ENCODE results near the gene AK4.
"Not testable (repeated sequence)": the region's sequence is repeated elsewhere in the genome, so short reads cannot be mapped to it uniquely, and the experiment has no call there.

AK4 gene

DNA sequence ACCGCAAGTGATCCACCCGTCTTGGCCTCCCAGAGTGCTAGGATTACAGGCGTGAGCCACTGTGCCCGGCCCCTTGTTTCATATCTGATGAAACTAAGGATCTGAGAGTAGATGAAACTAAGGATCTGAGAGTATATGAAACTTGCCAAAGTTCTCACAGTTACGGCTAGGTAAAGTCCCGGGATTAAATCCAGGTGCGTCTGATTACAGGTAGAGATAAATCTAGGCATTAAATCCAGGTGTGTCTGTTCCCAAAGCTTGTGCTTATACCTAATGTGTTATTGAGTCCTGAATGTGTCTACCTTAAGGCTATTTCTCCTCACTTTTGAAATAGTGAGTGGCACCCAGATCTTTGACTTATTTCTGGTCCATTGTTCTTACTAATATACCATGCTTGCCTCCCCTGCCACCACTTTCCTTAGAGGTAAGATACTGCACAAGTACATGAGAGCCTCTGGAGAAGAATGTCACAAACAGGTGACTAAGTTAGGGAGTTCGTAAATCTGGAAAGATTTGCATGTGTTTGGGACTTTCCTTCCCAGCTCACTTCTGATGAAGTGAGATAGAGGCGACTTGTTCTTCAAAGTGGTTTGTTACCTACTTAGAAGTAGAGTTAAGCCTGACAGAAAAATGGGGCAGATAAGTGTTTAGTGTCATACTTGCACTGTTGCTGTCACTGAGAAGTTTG lies 66.5 kb downstream of the AK4 start:
- no peak for DNase-seq

DNA sequence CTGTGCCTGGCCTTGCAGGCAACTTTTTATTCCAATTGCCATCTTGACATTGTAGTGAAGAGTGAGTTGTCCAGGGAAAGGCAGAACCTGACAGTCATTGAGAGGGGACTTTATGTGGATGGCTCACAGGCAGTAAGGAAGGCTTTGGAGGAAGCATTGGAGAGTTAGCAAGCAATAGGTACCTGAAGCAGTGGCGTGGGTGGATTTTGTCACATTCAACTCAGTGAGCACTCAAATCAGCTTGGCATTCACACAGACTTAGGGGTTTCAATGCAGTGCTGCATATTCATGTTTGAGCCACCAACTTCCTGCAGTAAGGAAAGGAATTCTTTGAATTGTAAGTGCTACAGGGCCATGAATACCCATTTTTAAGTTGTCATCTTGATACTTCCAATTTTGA lies 69.0 kb downstream of the AK4 start:
- DNase-seq = no peak

DNA sequence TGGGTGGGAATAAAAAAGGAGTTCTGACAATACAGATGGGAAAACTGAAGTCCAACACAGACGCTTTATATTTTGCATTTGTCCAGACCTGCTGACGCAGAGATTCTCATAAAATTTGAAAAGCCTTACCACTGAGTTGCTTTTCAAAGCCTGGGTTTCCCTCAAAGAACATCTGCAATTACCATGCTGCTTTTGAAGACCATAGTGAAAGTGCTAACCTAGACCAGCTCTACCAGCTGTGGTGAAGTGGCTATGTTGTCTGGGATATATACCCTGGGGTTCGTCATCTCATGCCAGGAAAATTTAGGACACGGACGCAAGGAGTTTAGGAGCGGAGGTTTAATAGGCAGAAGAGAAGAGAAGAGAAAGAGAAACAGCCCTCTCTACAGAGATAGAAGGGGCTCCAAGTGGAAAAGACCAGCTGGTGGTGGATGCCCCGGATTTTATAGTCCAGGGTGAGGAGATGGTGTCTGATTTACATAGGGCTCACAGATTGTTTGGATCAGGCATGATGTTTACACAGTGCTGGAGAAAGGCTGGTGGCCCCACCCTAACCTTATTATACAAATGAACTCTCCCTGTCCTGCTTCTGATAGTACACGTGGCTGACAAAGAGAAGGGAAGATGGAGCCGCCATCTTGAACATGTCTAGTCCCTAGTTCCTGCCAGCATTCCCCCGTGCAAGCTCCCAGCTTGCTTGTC lies 73.8 kb downstream of the AK4 start:
- peak; percentile 7 for DNase-seq

DNA sequence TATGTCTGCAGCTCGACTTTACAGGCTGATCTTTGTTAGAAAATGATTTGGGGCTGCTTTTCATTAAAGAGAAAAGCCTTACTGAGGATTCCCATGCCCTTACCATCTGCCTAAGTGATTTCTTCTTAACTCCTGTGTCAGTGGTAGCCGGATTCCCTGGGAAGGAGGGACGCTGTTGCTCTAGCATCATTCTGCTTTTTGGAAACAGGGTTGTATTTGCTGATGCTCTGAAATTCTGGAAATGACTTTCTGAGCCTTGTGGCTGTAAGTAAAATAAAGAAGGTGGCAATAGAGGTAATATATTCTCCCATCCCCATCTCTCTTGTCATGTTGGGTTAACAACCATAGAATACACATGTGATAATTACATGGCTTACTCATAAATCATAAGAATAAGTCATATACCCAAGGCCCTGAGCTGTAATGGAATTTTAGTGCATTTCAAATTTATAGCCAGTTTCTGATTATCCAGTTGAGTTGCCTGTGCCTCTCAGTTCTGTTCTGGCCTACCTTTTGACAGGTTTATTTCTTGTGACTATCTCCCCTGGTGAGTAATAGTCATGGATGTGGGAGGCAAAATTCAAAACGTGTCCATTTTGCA lies 74.4 kb downstream of the AK4 start:
- no peak for DNase-seq

DNA sequence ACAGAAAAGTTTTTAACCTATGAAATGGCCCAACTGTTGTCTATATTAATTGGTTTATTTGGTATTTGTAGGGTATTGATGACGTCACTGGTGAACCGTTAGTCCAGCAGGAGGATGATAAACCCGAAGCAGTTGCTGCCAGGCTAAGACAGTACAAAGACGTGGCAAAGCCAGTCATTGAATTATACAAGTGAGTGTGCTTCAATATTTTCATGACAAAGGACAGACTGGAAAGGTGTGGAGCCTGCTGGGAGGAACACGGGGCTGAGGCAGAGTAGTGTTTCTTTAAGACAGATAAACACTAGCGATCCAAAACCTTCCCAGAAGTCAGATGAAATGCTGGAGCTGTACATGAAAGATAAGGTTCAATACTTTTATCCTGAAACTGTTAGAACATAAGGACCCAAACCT lies 76.7 kb downstream of the AK4 start:
- no peak for DNase-seq

DNA sequence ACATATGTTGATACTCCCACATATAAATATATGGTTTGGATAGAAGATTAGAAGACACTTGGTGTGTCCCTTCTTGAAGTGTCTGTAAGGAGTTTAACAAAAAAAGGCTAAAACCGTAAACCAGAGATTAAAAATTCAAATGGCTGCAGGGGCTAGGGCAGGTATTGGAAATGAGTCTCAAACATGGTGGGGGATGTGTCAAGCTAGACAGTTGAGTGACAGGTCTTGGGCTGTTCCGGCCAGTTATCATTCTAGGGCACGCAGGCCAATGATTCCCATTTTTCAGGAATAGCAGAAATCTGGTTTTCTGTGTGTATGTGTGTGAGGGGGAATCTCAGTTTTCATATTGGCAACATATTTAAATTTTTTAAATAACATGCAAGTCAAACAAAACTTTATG lies 77.2 kb downstream of the AK4 start:
- DNase-seq = no peak

DNA sequence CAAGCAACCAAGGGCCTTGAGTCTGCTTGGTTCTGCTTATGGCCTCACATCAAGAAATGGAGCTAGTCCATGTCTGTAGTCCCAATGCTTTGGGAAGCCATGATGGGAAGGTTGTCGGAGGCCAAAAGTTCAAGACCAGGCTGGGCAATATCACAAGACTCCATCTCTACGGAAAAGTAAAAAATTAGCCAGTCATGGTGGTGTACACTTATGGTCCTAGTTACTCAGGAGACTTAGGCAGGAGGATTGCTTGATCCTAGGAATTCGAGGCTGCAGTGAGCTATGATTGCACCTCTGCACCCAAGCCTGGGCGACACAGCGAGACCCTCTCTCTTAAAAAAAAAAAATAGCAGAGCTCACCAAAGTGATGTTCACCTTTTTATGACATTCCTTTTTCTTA lies 81.2 kb downstream of the AK4 start:
- no peak for DNase-seq

DNA sequence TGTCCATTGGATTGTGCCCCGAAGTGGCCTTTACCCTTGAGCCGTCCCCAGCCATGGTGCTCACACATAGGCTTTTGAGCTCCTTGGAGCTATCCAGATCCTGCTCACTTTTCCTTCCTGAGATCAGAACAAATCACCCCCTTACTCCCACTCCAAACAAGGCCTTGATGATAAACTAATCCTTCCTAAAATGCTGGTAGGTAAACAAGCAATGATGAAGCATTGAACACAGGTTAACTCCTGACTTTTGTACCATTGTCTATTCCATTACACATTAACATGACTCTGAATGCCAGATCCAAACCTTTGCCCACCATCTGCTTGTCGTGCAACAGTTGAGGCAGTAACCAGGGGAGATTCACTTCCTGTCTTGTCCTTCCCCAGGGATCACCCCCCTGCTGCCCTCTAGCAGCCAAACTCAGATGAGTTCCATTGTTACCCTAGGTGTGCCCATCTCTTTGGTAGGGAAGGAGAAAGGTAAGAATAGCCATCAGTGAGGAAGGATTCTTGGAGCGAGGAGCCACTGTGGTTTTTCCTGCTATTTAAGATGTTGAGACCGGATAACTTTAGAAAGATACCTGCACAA lies 81.8 kb downstream of the AK4 start:
- no peak for DNase-seq

DNA sequence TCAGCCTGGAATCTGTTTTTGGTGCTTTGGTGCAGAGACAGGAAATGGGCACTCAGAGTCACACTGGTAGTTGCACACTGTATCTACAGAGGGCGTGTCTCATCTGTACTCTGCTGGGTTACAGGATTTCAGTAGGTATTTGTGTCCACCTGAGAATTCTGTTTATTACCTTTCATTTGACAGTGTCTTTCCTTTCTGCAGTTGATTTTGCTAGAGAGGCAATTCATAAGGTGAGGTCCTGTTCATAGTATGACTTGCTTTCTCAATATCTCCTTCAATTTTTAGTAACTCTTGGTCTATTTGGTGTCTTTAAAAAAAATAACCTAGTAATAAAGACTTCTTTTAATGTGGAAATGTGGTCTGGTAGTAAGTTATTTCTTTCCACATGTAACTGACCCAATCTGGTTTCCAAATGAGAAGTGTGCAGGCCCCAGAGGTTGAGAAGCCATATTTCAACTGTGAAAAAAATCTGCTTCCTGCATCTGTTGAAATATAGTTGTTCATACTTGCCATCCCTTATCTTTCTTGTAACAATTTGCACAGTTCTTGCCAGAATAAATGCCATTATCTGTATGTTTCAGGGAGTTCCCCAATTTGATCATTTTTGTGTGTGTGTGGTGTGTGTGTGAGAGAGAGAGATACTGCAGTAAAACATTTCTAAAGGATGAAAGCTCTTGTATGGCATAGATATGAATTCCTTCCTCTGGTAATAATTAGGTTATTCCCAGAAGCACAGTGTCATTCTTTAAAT lies 82.9 kb downstream of the AK4 start:
- peak; percentile 5 for DNase-seq

DNA sequence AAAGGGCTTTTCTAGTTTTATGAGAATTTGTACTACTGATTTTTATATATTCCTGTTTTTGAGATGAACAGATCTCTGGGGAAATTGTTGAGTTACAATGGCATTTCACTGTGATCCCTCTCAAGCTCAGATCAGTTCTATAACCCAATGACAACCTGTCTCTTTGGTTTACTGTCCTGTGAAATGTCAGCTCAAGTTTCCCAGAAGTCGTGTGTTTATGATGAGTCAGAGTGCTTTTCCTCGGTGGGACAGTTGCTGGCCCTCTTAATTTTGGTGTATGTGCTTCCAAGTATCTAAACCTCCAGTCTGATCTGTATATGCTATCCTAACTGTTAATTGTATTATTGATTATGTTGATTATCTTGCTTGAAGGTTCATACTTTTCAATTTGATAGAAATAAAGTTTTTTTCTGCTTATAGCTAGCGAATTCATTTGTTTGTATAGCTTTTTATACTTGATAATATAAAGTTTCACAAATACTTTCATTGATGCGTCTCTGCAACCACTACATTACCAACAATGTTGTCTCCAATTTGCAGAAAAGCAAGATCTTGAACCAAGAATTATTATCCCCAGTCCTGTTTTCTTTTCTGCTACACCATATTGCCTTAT lies 83.8 kb downstream of the AK4 start:
- DNase-seq = no peak

DNA sequence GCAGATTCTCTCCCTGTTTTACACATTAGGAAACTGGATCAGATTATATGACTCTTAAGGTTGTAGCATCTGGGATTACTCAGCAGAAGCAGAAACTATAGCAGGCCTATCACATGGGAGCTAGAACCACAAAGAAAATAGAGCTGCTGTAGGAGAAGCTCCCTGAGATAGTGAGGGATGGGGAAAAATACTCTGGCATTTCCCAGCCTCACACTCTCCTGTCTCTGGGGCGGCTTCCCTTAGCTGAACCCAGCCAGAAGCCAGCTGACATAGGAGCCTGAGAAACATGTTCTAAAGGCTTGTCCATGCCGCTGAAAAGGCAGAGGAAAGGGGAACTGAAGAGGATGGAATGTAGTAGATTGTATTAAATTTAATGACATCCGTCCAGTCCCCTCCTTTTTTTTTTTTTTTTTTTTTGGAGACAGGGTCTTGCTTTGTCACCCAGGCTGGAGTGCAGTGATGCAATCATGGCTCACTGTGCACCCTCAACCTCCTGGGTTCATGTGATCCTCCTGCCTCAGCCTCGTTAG lies 84.5 kb downstream of the AK4 start:
- DNase-seq = no peak

DNA sequence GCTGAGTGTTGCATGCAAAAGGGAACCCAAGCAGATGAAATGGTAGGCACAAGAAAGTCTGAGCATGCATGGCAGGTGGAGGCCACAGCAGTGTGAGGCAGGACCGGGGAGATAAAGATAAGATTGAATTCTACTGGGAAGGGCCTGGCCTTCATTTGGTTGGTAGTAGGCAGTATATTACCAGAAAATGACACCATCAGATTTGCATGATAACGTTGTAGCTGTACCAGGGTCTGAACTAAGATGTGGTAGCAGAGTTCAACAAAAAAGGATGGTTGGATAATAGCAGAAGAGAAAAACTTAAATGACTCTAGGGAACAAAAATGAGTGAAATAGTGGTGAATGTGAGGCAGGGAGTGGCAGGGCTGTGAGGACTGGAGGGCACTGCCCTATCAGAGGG lies 85.8 kb downstream of the AK4 start:
- no peak for DNase-seq

DNA sequence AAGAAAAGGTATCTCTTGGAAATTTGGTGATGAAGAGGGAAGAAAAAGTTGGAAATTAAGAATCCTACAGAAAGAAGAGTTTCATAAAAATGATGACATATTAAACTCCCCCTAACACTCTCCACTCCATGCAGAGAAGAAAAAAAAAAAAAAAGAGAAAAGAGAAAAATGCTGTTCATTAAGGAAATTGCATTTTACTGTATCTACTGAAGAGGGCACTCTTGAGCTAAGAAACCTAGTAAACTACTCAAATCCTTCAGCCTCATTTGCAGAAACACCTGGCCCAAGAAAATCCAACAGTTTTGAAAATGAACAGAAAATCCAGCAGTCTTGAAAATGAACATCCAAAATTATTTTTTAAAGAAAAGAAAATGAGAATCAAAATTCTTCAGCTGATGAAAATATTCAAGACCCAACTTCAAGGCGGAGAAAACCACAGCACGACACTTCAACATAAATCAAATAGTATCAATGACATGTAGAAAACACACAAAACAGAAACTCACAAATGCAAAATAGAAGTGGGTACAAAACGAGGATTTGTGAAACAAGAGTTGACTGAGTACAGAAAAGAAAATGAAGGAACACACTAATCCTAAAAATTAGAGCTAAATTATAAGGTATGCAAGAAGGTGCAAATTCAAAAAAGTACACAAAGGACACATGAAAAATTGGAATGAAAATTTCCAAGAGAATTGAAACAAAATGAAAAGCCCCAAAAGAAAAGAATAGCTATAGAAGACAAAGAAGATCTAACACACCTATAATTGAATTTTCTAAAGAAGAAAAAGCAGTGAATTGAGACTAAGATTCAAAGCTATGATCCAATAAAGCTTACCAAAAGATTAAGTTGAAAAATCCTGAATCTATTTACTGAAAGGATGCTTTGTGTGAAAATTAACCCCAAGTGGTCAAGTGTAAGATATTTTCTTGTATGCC lies 88.1 kb downstream of the AK4 start:
- peak; percentile 25 for DNase-seq

DNA sequence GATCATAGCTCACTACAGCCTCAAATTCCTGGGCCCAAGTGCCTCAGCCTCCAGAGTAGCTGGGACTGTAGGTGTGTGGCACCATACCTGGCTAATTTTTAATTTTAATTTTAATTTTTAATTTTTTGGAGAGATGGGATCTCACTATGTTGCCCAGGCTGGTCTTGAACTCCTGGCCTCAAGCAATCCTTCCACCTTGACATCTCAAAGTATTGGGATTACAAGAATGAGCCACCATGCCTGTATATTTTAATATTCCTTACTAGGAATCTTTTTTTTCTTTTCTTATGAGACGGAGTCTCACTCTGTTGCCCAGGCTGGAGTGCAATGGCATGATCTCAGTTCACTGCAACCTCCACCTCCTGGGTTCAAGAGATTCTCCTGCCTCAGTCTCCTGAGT lies 89.1 kb downstream of the AK4 start:
- DNase-seq = not testable (repeated sequence)

DNA sequence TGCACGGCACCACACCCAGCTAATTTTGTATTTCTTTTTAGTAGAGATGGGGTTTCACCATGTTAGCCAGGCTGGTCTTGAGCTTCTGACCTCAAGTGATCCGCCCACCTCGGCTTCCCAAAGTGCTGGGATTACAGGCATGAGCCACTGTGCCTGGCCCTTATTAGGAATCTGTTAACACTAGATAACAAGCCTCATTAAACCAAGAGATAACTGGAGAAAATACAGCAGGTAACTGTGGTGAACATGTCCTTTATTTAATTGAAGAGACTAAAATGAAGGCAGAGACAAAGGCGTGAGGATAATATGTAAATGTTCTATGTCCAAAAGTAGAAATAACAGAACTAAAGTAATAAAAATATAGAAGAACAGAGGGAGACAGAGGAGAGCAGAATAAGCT lies 89.5 kb downstream of the AK4 start:
- no peak for DNase-seq

DNA sequence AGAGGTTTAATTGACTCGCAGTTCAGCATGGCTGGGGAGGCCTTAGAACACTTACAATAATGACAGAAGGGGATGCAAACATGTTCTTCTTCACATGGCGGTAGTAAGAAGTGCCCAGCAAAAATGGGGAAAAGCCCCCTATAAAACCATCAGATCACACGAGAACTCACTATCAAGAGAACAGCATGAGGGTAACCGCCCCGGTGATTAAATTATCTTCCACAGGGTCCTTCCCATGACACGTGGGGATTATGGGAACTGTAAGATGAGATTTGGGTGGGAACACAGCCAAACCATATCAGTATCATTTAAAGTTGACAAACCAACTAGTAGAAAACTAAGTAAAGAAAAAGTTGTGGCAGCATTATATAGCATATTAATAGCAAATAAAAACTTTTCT lies 90.0 kb downstream of the AK4 start:
- no peak for DNase-seq

DNA sequence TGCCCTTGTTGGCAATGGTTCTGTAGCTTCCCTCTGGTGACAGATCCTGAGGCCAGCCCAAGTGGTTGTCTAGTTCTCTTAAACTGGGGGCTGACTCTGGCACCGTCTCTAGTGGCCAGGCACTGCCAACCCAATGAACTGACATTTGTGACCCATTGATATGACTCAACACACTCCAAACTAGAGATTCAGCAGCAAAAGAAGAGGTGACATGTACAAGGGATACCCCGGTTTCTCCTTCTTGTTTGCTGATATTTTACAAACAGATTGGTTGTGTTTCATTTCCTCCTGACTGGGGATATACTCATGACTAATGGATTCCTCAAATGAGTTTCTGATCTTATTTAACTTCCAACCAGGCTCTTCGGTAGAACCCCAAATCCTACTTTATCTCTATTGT lies 95.5 kb downstream of the AK4 start:
- DNase-seq = no peak

DNA sequence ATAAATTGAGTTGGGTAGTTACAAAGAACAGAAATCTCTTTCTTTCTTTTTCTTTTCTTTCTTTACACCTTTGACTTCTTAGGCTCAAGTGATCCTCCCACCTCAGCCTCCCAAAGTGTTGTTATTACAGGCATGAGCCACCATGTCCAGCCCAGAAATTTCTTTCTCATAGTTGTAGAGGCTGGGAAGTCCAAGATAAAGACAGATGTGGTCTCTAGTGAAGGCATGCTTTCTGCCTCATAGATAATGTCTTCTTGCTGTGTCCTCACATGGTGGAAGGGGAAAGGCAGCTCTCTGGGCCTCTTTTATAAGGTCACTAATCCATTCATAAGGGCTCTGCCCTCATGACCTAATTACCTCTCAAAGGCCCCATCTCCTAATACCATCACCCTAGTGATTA lies 97.3 kb downstream of the AK4 start:
- no peak for DNase-seq

DNA sequence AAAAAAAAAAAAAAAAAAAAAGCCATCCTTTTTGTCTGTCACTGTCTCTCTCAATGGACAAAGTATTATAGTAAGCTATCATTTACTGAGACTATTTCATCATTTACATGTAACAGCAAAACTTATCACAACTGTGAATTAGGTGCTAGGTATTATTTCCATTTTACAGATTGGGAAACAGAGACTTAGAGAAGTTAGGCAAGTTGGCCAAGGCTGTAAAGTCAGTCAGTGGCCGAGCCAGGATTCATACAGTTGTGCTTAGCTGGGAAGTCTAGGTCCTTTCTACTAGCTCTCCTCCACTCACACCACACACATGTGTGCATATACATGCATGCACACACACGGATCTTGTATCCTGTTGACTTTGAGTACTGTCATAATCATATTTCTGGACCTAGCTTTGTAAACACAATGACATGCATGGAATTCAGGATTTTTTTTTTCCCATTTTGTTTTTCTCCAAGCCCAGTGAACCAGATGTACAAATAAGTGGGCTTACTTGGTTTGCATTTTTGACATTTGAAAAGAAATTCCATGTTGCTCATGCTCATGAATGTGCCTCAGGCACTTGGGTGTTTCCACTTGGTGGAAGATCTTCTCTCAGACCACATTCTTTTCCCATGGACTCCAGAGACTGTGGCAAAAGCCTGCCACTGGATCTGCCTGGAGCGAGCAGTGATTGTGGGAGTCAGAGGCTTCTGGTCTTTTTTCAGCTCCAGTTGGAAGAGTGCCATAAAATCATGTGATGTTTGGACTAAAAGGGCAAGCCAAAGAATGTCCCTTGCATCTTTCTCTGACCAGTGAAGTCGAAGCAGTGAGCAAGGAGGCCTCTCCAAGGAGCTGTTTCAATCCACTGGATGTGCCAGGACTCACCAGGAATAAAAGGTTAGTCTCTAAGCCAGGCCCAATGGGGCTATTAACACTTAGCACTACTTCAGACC lies 99.7 kb downstream of the AK4 start:
- no peak for DNase-seq

DNA sequence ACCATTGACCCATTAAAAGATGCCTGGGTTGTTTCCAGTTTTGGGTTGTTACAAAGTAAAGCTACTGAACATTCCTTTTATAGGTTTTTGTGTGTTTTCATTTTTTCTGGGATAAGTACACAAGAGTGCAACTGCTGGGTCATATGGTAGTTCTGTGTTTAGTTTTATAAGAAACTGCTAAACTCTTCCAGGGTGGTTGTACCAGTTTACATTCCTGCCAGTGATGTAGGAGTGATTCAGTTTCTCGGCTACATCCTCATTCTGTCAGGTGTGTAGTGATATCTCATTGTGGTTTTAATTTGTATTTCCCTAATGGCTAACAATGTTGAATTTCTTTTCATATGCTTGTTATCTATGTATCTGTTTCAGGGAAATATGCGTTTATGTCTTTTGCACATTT lies 102.8 kb downstream of the AK4 start:
- no peak for DNase-seq

All from NCI-H345 (cell line).